ENCODE measurements around the gene HECW1.

GRCh38 chr7:43135129-43135528, 22.7 kb downstream of the HECW1 start:
- TF ChIP-seq CTCF (conservative IDR thresholded peaks at IDR 0.05) = no peak
- TF ChIP-seq EZH2 (IDR thresholded peaks at IDR 0.05; ENCODE audit: low read depth) = no peak

Measured in PC-9 (cell line).